OCI-LY1 (cell line): ENCODE data around the gene GGN.

ENCODE experiments used
- CTCF ChIP-seq: fragments of 200-600 bp; sonication (generic), shearing (Covaris generic); IDR thresholded peaks from 2 replicates; pipeline ENCODE4 v1.5.1; 2017; ENCODE audit warnings: mild to moderate bottlenecking, antibody characterized with exemption, low read length, moderate library complexity, mixed read lengths
- EZH2 ChIP-seq: fragments of 200-600 bp; sonication (generic), shearing (Covaris generic); IDR thresholded peaks from 2 replicates; pipeline ENCODE4 v1.8.0; 2017; ENCODE audit warnings: borderline replicate concordance, mixed run types, mild to moderate bottlenecking, antibody characterized with exemption, low read length, moderate library complexity, mixed read lengths

GRCh38 chr19:38376576-38376975 is 11.3 kb downstream of the GGN start:
- no peak for TF ChIP-seq CTCF
- no peak for TF ChIP-seq EZH2
